Adipocyte (in vitro differentiated cells): ENCODE results near the gene TMEM132A.

ENCODE experiments used
- DNase-seq: peaks from one replicate; pipeline ENCODE4 v3.0.0-alpha.2; 2015; ENCODE audit warnings: low read depth
- H3K27me3 ChIP-seq: replicated peaks from 2 replicates; pipeline ENCODE4 v1.7.0; 2013; ENCODE audit warnings: mild to moderate bottlenecking, low read length, moderate library complexity; ENCODE audit not compliant: control insufficient read depth, insufficient read depth
- H3K36me3 ChIP-seq: 2 replicates; pipeline ENCODE4 v1.7.0; 2013; ENCODE audit warnings: low read length, mild to moderate bottlenecking, moderate library complexity; ENCODE audit not compliant: control insufficient read depth, insufficient read depth, severe bottlenecking
- H3K4me1 ChIP-seq: 2 replicates; pipeline ENCODE4 v1.7.0; 2013; ENCODE audit warnings: mild to moderate bottlenecking, low read length, moderate library complexity; ENCODE audit not compliant: control insufficient read depth, insufficient read depth
- H3K4me3 ChIP-seq: 2 replicates; pipeline ENCODE4 v1.7.0; 2013; ENCODE audit warnings: mild to moderate bottlenecking, low read length, moderate library complexity
- H3K9ac ChIP-seq: 2 replicates; pipeline ENCODE4 v1.7.0; 2013; ENCODE audit warnings: mild to moderate bottlenecking, low read length, moderate library complexity
- H3K9me3 ChIP-seq: 2 replicates; pipeline ENCODE4 v1.7.0; 2013; ENCODE audit warnings: mild to moderate bottlenecking, low read length, moderate library complexity; ENCODE audit not compliant: control insufficient read depth

Gene TMEM132A, protein sequence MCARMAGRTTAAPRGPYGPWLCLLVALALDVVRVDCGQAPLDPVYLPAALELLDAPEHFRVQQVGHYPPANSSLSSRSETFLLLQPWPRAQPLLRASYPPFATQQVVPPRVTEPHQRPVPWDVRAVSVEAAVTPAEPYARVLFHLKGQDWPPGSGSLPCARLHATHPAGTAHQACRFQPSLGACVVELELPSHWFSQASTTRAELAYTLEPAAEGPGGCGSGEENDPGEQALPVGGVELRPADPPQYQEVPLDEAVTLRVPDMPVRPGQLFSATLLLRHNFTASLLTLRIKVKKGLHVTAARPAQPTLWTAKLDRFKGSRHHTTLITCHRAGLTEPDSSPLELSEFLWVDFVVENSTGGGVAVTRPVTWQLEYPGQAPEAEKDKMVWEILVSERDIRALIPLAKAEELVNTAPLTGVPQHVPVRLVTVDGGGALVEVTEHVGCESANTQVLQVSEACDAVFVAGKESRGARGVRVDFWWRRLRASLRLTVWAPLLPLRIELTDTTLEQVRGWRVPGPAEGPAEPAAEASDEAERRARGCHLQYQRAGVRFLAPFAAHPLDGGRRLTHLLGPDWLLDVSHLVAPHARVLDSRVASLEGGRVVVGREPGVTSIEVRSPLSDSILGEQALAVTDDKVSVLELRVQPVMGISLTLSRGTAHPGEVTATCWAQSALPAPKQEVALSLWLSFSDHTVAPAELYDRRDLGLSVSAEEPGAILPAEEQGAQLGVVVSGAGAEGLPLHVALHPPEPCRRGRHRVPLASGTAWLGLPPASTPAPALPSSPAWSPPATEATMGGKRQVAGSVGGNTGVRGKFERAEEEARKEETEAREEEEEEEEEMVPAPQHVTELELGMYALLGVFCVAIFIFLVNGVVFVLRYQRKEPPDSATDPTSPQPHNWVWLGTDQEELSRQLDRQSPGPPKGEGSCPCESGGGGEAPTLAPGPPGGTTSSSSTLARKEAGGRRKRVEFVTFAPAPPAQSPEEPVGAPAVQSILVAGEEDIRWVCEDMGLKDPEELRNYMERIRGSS

DNA sequence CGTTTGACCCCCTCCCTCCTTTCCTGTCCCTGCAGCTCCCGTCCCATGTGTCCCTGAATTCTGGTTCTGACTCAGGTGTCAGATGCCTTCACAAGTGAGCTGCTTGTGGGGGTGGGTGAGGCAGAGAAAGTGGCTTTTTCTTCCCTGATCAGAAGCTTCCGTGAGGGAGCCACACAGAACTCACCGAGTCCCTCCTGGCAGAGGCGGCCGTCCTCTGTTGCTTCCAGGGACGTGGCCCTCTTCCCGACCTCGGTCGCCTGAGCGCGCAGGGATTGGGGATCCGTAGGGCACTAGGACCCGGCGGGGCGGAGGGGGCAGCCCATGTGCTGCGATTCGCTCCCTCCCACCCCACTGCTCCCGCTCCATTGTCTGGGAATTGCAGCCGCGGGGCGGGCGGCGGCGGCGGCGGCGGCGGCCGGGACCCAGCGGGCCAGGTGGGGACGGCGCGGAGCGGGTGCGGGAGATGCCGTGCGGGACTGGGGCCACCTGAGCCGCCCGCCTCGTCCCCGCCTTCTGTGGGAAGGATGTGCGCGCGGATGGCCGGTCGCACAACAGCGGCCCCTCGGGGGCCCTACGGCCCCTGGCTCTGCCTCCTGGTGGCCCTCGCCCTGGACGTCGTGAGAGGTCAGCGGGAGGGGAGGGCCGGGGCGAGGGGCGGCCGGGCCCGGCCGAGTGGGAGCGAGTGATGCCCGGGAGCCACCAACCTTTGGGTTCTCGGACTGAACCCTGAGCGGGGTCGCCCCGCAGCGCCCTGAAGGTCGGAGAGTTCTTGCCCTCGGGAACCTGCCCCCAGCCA, at the start of gene TMEM132A:
TMEM132A (plus strand) TSS at position 351 of the 796 bp plus-strand sequence; CDS start at position 525, 174 bp downstream.
- H3K4me1 ChIP-seq: peaks cover 12% of the 10 kb centered on the region
- DNase-seq: peak; percentile 87
- H3K36me3 ChIP-seq: peaks cover 28% of the 10 kb centered on the region
- peaks cover 12% of the 10 kb centered on the region for H3K27me3 ChIP-seq
- no peaks in the 10 kb centered on the region for H3K9me3 ChIP-seq
- H3K4me3 ChIP-seq: peak within 1 kb of the TSS; percentile 71
- H3K9ac ChIP-seq: peak within 1 kb of the TSS; percentile 54

DNA sequence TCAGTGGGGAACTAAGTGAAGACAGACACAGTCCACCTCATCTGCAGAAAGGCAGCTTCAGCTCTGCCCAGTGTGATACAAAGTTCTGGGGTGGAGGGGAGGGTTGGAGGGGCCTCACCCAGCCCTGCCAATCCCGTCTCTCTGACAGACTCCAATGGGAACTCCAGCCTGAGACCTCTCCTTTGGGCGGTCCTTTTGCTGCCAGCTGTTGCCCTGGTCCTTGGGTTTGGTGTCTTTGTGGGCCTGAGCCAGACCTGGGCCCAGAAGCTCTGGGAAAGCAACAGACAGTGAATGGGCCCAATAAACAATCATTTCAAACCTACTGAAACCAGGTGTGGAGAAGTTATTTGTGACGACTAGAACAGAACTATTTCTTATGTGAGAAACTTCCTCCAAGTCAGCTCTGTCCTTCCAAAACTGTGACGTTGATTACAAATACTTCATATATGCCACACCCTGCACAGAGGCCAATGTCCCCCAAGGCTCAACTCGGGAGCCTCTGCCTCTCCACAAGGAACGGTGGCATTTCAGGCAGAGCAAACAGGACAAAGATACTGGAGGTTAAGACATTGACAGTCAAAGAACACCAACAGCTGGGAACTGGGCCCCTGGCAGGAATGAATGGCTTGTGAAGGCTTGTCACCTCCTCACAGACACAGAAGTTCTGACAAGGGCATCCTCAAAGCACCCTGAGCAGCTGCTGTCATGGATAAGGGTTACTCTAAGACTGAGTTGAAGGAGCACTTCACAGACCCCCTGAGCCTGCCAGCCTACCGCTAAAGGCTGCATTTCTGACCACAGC, 48.7 kb upstream of the TMEM132A start:
- DNase-seq: no peak
- H3K4me1 ChIP-seq: peaks cover 27% of the 10 kb centered on the region
- H3K36me3 ChIP-seq: peaks cover 3% of the 10 kb centered on the region
- H3K9ac ChIP-seq: no peak overlapping the region
- no peaks in the 10 kb centered on the region for H3K27me3 ChIP-seq
- no peaks in the 10 kb centered on the region for H3K9me3 ChIP-seq
- no peak overlapping the region for H3K4me3 ChIP-seq

DNA sequence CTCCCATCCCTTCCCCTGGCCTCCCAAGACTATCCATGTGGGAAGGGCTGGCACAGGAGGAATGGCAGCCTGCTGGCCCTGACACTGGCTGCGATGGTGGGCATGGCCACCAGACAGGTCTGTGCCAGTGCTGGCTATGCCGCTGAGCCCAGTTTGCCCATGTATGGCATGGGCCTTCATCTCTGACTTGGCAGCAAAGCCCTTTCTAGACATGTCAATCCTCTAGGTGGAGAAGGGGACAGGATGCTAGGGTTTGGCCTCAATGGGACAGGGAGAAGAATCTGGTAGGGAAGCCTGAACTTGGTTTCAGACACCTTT, 48.1 kb upstream of the TMEM132A start:
- no peak for DNase-seq
- no peak overlapping the region for H3K9ac ChIP-seq
- H3K9me3 ChIP-seq: no peaks in the 10 kb centered on the region
- H3K4me3 ChIP-seq: no peak overlapping the region
- H3K4me1 ChIP-seq: peaks cover 24% of the 10 kb centered on the region
- peaks cover 3% of the 10 kb centered on the region for H3K36me3 ChIP-seq
- H3K27me3 ChIP-seq: no peaks in the 10 kb centered on the region

DNA sequence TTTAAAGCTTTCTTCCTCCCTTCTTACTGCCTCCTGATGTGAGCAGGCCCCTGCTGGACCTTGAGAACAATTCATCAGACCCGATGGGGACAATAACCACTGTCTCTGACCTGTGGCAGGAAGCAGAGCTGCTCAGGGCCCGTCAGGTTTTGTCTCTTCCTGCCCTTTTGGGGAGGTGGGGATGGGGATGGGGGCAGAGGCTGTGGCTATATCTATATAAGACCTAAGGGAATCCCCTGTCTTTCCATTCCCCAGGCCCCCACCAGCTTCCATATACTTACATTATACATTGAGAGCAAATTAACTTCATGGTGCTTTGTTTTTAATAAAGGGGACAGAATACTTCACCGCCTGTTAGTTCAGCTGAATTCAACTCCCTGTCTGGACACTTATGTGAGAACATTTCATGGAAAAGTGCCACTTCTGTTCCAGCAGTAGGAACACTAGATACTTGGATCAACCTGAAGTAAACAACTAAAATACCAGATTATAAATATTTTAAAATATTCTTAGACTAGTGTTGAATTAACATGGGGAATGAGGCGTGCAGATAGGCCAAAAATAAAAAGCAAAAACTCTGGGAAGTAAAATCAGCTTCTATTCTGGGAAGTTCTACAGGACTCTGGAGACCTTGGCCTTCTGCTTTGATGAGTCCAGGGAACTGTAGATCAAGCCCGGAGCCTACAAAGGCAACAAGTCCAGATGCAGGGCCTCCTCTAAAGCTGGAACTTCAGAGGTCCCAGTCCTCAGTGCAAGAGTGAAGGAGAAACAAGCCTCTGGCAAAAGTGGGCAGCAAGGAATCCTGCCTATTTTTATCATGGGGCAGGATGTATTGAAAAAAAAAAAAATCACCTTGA, 45.8 kb upstream of the TMEM132A start:
- H3K4me1 ChIP-seq: peaks cover under 1% of the 10 kb centered on the region
- no peak overlapping the region for H3K9ac ChIP-seq
- peaks cover 3% of the 10 kb centered on the region for H3K36me3 ChIP-seq
- H3K4me3 ChIP-seq: no peak overlapping the region
- no peaks in the 10 kb centered on the region for H3K27me3 ChIP-seq
- no peaks in the 10 kb centered on the region for H3K9me3 ChIP-seq
- no peak for DNase-seq

DNA sequence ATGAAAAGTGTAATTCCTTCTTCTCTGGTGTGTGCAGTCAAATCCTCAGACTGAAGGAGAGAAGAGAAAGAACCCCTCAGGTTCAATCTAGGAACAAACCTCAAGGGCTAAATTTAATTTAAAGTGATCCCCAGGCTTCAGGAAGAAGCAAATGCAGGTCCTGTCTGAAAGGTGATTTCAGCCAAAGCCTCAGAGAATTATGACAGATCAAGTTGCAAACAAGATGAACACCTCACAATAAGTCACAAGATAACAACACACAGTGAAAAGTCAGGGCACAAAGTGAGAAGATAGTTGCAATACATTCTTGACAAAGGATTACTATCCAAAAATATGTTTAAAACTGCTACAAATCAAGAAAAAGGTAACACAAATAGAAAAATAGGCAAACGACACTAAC, 45.2 kb upstream of the TMEM132A start:
- H3K27me3 ChIP-seq: no peaks in the 10 kb centered on the region
- DNase-seq: no peak
- no peak overlapping the region for H3K4me3 ChIP-seq
- no peaks in the 10 kb centered on the region for H3K9me3 ChIP-seq
- H3K4me1 ChIP-seq: no peaks in the 10 kb centered on the region
- H3K9ac ChIP-seq: no peak overlapping the region
- H3K36me3 ChIP-seq: peaks cover 3% of the 10 kb centered on the region

DNA sequence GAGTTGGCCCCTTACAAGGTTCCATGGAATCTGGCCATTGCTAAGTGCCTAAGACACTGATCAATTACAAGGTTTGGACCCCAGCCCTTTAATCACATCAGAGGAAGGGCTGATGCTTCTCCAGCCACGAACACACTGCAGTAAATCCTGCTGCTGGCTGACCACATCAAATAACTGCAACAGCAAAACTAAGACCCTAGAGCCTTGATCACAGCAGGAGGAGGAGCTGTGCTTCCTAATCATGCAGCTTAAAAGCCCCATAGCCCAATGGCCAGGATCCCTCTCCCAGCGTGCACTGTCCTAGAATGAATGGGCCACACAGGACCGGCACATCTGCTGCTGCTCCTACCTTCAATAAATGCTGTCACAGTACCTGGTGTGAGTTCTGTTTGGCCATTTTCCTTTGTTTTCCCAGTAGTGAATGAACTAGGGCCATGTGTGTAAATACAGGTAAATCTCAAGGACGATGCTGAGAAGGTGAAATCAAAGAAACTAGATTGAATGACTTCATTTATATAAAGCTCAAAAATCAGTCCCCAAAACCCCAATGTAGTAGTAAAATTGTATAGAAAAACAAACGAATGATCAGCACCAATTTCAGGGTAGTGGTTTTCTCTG, 44.2 kb upstream of the TMEM132A start:
- no peak overlapping the region for H3K9ac ChIP-seq
- no peak for DNase-seq
- no peaks in the 10 kb centered on the region for H3K4me1 ChIP-seq
- peaks cover 3% of the 10 kb centered on the region for H3K36me3 ChIP-seq
- H3K9me3 ChIP-seq: no peaks in the 10 kb centered on the region
- no peaks in the 10 kb centered on the region for H3K27me3 ChIP-seq
- no peak overlapping the region for H3K4me3 ChIP-seq

DNA sequence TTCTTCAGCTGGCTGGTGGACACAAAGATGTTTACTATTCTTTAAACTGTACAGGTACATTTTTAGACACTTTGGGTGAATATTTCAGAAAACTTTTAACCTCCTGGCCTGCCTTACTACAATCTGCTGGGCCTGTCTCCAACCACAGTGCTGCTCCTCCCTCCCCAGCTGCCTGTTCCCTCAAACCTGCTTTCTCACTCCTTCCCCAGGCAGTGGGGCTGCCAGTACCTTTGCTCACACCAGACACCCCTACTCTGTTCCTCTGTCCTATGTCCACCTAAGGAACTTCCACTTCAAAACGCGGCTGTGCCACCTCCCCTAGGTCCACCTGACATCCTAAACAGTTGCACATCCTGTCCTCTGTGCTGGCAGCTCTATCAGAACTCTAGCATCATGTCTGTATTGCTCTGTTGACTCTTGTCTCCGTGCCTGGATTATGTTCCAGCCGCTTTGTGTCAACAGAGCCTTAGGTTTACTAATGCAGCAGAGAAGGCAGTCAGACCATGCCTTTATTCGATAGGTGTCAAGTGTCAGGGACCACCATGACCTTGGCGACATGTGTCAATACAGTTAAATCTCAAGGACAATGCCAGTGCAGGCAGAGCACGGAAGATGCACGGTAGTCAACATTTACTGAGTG, 43.5 kb upstream of the TMEM132A start:
- Histone ChIP-seq H3K9me3 (no peaks in the 10 kb centered on the region), H3K9ac (no peak overlapping the region), H3K36me3 (peaks cover 3% of the 10 kb centered on the region), H3K4me1 (no peaks in the 10 kb centered on the region), H3K4me3 (no peak overlapping the region), H3K27me3 (no peaks in the 10 kb centered on the region)
- DNase-seq: no peak

DNA sequence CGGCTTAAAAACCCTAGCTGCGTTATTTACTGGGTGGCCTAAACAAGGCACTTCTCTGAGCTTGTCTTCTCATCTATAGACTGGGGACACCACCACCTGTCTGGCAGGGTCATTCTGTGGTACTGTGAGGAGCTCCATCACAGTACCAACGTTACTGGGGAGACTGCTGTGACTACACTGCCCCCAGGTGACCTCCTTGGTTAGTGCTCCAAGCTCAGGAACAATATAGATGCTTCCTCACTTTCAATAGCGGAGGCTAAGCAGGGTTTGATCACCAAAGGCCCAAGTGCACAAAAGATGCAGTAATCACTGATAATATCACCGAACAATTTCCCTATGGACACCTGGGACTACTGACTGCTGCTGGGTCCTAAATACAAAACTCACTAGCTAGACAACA, 36.7 kb upstream of the TMEM132A start:
- Histone ChIP-seq H3K36me3 (peaks cover 11% of the 10 kb centered on the region), H3K4me3 (no peak overlapping the region), H3K27me3 (no peaks in the 10 kb centered on the region), H3K9ac (no peak overlapping the region), H3K4me1 (no peaks in the 10 kb centered on the region), H3K9me3 (no peaks in the 10 kb centered on the region)
- peak; percentile 53 for DNase-seq

DNA sequence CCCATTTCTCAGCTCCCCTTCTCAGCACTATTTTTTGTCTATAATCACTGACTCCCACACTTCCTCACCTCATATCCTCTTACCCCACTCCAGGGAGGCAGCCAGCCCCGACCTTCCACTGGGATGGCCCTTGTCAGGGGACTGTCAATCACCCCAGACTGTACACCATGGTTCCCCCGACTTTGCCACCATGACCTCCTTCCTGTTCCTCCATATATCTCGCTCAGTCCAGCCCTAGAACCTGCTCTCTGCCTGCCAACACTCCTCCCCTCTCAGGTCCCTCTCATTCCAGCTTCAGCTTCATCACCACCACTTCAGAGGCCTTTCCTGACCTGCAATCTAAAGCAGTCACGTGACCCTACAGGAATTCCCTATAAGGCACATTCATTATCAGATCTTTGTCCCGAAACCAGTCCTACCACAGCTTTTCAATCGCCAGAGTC, 34.4 kb upstream of the TMEM132A start:
- Histone ChIP-seq H3K9me3 (no peaks in the 10 kb centered on the region), H3K4me1 (no peaks in the 10 kb centered on the region), H3K9ac (no peak overlapping the region), H3K4me3 (no peak overlapping the region), H3K27me3 (no peaks in the 10 kb centered on the region), H3K36me3 (peaks cover 29% of the 10 kb centered on the region)
- DNase-seq: no peak
